ENCODE data around the gene RAF1. TPM values are rescaled to one million over a fixed set of nuclear protein-coding genes. Genes with fewer than 3 reads are reported as not detected.
"Not testable (repeated sequence)": the region's sequence is repeated elsewhere in the genome, so short reads cannot be mapped to it uniquely, and the experiment has no call there.

RAF1 gene
- total RNA-seq, 1 experiment from 2014 or later: 64.3 TPM

- H3K9me2 ChIP-seq (ENCODE audit: insufficient read depth): no peaks in the 10 kb centered on the region
- ChIA-PET CTCF (no interaction called here), RAD21 (ENCODE audit: low non-redundant PET in 1 of 2, low total read pairs in 2 of 2, uncharacterized antibody in 2 of 2, unreplicated experiment in 2 of 2) (no interaction called here), POLR2A (interaction anchor here (0.6 kb wide), 1 partner anchor 17 kb away, joined by 5 read pairs; no protein-coding TSS in a partner anchor)
- peak overlapping the region; percentile 89 for H3K4me2 ChIP-seq (ENCODE audit: low read length)
- H3K27ac ChIP-seq (ENCODE audit: low read depth, low read length): peak overlapping the region; percentile 94
- peaks cover 37 to 45% of the 10 kb centered on the region in 2 experiments for H3K4me1 ChIP-seq (ENCODE audit: control insufficient read depth in 1 of 2, insufficient read depth in 2 of 2, low read length in 2 of 2)
- H3K9me3 ChIP-seq (ENCODE audit: control insufficient read depth in 1 of 2, insufficient read depth in 1 of 2, low read depth in 1 of 2, low read length in 2 of 2): no peaks in the 10 kb centered on the region
- no peaks in the 10 kb centered on the region for H3K36me3 ChIP-seq (ENCODE audit: control insufficient read depth in 1 of 2, insufficient read depth in 2 of 2, low read length in 2 of 2)
- H3K27me3 ChIP-seq (ENCODE audit: insufficient read depth, low read length): no peaks in the 10 kb centered on the region
- TF ChIP-seq ZNF274 (IDR thresholded peaks at IDR 0.05; ENCODE audit: low read depth, low read length): no peak
- TF ChIP-seq SP1 (IDR thresholded peaks at IDR 0.05; ENCODE audit: low read depth): no peak
- no peak for TF ChIP-seq MAX (IDR thresholded peaks at IDR 0.05)
- TF ChIP-seq RAD21 (IDR thresholded peaks at IDR 0.05; ENCODE audit: low read depth): no peak
- no peak for TF ChIP-seq SIN3A (IDR thresholded peaks at IDR 0.05; ENCODE audit: low read depth)
- TF ChIP-seq EZH2phosphoT487 (IDR thresholded peaks at IDR 0.05; ENCODE audit: borderline replicate concordance): no peak
- TF ChIP-seq POLR2AphosphoS5 (IDR thresholded peaks at IDR 0.05; ENCODE audit: low read depth, low read length): no peak
- H3K4me3 ChIP-seq (replicated peaks in 1 of 2; ENCODE audit: low read depth in 1 of 2, low read length in 2 of 2): peak overlapping the region; percentile 90 to 97
- no peak overlapping the region for H2AFZ ChIP-seq (ENCODE audit: low read depth, low read length, poor library complexity, severe bottlenecking)
- H4K20me1 ChIP-seq (ENCODE audit: insufficient read depth): peaks cover 4% of the 10 kb centered on the region; the same call in 1 of the 2 replicates
- no TSS peak for BruUV-seq (replicated peaks)
- DNase-seq (ENCODE audit: low read depth, low spot score): no peak
- ATAC-seq: no peak
- H3K79me2 ChIP-seq (ENCODE audit: insufficient read depth, low read length): peaks cover 68% of the 10 kb centered on the region
- H3K9ac ChIP-seq (ENCODE audit: low read length): peak overlapping the region; percentile 100
- intact Hi-C loops (cut with micrococcal nuclease): loop anchor here (5.0 kb wide), 1 partner anchor 105 kb away; the partner anchor contains the start of gene MKRN2
Observed at GRCh38 chr3:12661926-12662592, 1.9 kb downstream of the RAF1 start.

DNA sequence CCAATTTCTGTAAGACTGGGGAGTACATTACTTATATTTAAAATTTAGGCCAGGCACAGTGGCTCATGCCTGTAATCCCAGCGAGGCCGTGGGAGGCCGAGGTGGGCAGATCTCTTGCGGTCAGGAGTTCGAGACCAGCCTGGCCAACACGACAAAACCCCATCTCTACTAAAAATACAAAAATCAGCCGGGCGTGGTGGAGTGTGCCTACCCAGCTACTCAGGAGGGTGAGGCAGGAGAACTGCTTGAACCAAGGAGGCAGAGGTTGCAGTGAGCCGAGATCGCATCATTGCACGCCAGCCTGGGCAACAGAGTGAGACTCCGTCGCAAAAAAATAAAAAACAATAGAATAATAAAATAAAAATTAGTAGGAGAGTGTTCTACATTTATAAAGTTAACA lies 2.5 kb downstream of the RAF1 start:
- CTCF ChIA-PET; H2AFZ ChIP-seq (ENCODE audit: low read depth, low read length, poor library complexity, severe bottlenecking); H3K9ac ChIP-seq (ENCODE audit: low read length); DNase-seq (ENCODE audit: low read depth, low spot score); RAD21 ChIA-PET (ENCODE audit: low non-redundant PET in 1 of 2, low total read pairs in 2 of 2, uncharacterized antibody in 2 of 2, unreplicated experiment in 2 of 2); H3K9me3 ChIP-seq (ENCODE audit: control insufficient read depth in 1 of 2, insufficient read depth in 1 of 2, low read depth in 1 of 2, low read length in 2 of 2); BruUV-seq (replicated peaks); POLR2A ChIA-PET; H3K36me3 ChIP-seq (ENCODE audit: control insufficient read depth in 1 of 2, insufficient read depth in 2 of 2, low read length in 2 of 2); H3K4me3 ChIP-seq (replicated peaks in 1 of 2; ENCODE audit: low read depth in 1 of 2, low read length in 2 of 2); H4K20me1 ChIP-seq (ENCODE audit: insufficient read depth); H3K27ac ChIP-seq (ENCODE audit: low read depth, low read length); ATAC-seq; H3K9me2 ChIP-seq (ENCODE audit: insufficient read depth); H3K27me3 ChIP-seq (ENCODE audit: insufficient read depth, low read length): not testable (repeated sequence)
- intact Hi-C loops (cut with micrococcal nuclease): loop anchor here (5.0 kb wide), 1 partner anchor 104 kb away; the partner anchor contains the start of gene MKRN2
- Histone ChIP-seq H3K4me2 (ENCODE audit: low read length) (peak overlapping the region; percentile 20; the same call in 1 of the 2 replicates), H3K79me2 (ENCODE audit: insufficient read depth, low read length) (peaks cover 75% of the 10 kb centered on the region), H3K4me1 (ENCODE audit: control insufficient read depth in 1 of 2, insufficient read depth in 2 of 2, low read length in 2 of 2) (peaks cover 37 to 45% of the 10 kb centered on the region in 2 experiments)
